Endodermal cell (in vitro differentiated cells): ENCODE measurements around the gene SLIT3. TPM values are rescaled to one million over a fixed set of nuclear protein-coding genes. Genes with fewer than 3 reads are reported as not detected.

Experiments
- DNase-seq: peaks from one replicate; pipeline ENCODE4 v3.0.0-alpha.2; 2017
- H3K27ac ChIP-seq: 2 replicates; pipeline ENCODE4 v1.5.1; 2013; ENCODE audit warnings: mild to moderate bottlenecking, low read depth, low read length, moderate library complexity
- H3K27me3 ChIP-seq: 2 replicates; pipeline ENCODE4 v1.6.1; 2013; ENCODE audit warnings: mild to moderate bottlenecking, low read length, moderate library complexity; ENCODE audit not compliant: insufficient read depth, control insufficient read depth, poor library complexity, severe bottlenecking
- H3K36me3 ChIP-seq: 2 replicates; pipeline ENCODE4 v1.7.0; 2013; ENCODE audit warnings: mild to moderate bottlenecking, low read length, moderate library complexity; ENCODE audit not compliant: control insufficient read depth, insufficient read depth
- H3K4me1 ChIP-seq: one replicate; pipeline ENCODE4 v1.7.0; 2013; ENCODE audit warnings: low read length; ENCODE audit not compliant: control insufficient read depth, insufficient read depth
- H3K4me3 ChIP-seq: 2 replicates; pipeline ENCODE4 v1.5.1; 2013; ENCODE audit warnings: mild to moderate bottlenecking, low read length, moderate library complexity
- H3K9ac ChIP-seq: 2 replicates; pipeline ENCODE4 v1.6.1; 2013; ENCODE audit warnings: mild to moderate bottlenecking, low read length, moderate library complexity; ENCODE audit not compliant: poor library complexity, severe bottlenecking; ENCODE audit errors: extremely low read depth
- H3K9me3 ChIP-seq: 2 replicates; pipeline ENCODE4 v1.6.1; 2013; ENCODE audit warnings: mild to moderate bottlenecking, low read length, moderate library complexity; ENCODE audit not compliant: control insufficient read depth
- H3K27ac Mint-ChIP-seq: 2 replicates; pipeline ENCODE4 v1.8.0; 2020; ENCODE audit warnings: mixed read lengths
- H3K27me3 Mint-ChIP-seq: 2 replicates; pipeline ENCODE4 v1.8.0; 2021; ENCODE audit warnings: mild to moderate bottlenecking, mixed read lengths; ENCODE audit not compliant: insufficient read depth
- H3K36me3 Mint-ChIP-seq: 2 replicates; pipeline ENCODE4 v1.8.0; 2020; ENCODE audit warnings: low read depth, mixed read lengths
- H3K4me1 Mint-ChIP-seq: 2 replicates; pipeline ENCODE4 v1.8.0; 2020; ENCODE audit warnings: mixed read lengths
- H3K4me3 Mint-ChIP-seq: 2 replicates; pipeline ENCODE4 v1.8.0; 2020; ENCODE audit warnings: mild to moderate bottlenecking, moderate library complexity, mixed read lengths
- H3K9me3 Mint-ChIP-seq: 2 replicates; pipeline ENCODE4 v1.8.0; 2020; ENCODE audit warnings: mild to moderate bottlenecking, mixed read lengths
- WGBS, 2 experiments: methylation state at CpG; one replicate each; pipeline versions ENCODE4 v1.1.5 to v1.1.7; 2013; ENCODE audit warnings: missing lambda C conversion rate in 2 of 2, mixed read lengths in 1 of 2; ENCODE audit not compliant: insufficient coverage in 1 of 2, insufficient read length in 1 of 2; 5-methylcytosine and 5-hydroxymethylcytosine counted together
- total RNA-seq, 2 donors: library from RNA; stranded (reverse); fragmentation: NEBNext Ultra II Directional in 1 of 2; extraction: Animal tissue kit (Norgen Biotek cat#: 25700) in 1 of 2; gene quantifications; 2 replicates in 1 of 2; 3 replicates in 1 of 2; pipeline ENCODE4 v1.2.1, GENCODE V29; 2021
- TF ChIP-seq, protein P1 (sequence below): fragments of 200-600 bp; sonication (generic); conservative IDR thresholded peaks from 2 replicates; pipeline ENCODE4 v1.5.0; 2021; ENCODE audit warnings: antibody characterized with exemption, mild to moderate bottlenecking

The SLIT3 gene
- total RNA-seq, 2 donors from 2014 or later = 2.5 to 3.4 TPM

DNA sequence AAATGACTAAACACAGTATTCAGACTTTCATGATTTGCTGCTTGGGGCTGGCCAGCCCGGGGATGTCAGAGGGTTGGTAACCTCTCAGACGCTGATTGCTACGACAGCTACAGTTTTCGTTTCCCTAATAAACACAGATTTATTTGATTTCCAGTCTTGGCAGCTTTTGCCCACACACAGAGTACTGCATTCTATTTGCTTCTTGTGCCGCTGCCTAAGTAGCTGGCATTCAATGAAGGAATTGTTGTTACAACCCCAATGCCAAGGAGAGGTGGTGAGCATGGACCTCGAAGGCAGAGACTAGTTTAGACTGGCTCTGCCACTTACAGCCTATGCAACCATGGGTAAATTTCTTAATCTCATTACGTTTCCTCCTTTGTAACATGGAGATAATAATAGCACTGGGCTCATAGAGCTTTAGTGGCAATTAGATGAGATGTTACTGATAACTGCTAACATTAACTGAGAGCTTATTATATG lies 474.7 kb downstream of the SLIT3 start:
- WGBS, 2 experiments = 94% methylated on average over 6 to 7 of the region's 7 CpGs
- H3K9ac ChIP-seq = no peak overlapping the region
- no peaks in the 10 kb centered on the region for H3K36me3 ChIP-seq
- no peak overlapping the region for H3K4me3 ChIP-seq
- no peaks in the 10 kb centered on the region for H3K4me1 ChIP-seq
- H3K27ac Mint-ChIP-seq = no peak overlapping the region
- H3K9me3 ChIP-seq = no peaks in the 10 kb centered on the region
- TF ChIP-seq, protein P1, sequence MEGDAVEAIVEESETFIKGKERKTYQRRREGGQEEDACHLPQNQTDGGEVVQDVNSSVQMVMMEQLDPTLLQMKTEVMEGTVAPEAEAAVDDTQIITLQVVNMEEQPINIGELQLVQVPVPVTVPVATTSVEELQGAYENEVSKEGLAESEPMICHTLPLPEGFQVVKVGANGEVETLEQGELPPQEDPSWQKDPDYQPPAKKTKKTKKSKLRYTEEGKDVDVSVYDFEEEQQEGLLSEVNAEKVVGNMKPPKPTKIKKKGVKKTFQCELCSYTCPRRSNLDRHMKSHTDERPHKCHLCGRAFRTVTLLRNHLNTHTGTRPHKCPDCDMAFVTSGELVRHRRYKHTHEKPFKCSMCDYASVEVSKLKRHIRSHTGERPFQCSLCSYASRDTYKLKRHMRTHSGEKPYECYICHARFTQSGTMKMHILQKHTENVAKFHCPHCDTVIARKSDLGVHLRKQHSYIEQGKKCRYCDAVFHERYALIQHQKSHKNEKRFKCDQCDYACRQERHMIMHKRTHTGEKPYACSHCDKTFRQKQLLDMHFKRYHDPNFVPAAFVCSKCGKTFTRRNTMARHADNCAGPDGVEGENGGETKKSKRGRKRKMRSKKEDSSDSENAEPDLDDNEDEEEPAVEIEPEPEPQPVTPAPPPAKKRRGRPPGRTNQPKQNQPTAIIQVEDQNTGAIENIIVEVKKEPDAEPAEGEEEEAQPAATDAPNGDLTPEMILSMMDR = no peak
- peaks cover 18% of the 10 kb centered on the region for H3K27me3 Mint-ChIP-seq
- peaks cover 8% of the 10 kb centered on the region for H3K4me1 Mint-ChIP-seq
- no peak overlapping the region for H3K27ac ChIP-seq
- no peak overlapping the region for H3K4me3 Mint-ChIP-seq
- no peaks in the 10 kb centered on the region for H3K9me3 Mint-ChIP-seq
- no peaks in the 10 kb centered on the region for H3K36me3 Mint-ChIP-seq
- H3K27me3 ChIP-seq = peaks cover 4% of the 10 kb centered on the region
- no peak for DNase-seq

DNA sequence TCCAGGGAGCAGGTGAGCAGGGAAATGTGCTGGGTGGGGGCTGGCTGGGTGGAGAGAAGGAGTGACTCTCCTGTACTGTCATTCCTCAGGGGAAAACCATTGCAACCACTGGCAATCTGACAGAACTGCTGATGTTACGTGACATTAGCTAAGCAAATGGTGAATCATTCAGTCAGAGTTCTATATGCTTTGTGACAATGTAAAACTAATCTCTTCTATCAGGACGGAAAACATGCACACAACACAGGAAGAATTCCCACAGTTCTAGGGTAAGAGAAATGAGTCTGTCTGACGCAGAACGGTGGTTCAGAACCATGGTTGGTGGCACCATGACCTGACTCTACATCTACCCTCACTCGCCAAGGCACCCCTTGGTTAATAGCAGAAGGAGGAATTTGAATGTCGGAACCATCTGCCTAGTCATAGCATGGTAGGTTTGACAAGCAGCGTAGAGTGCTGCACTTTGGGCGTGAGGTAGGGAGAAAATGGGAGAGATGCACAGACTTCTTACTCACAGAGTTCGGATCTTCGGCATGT lies 478.1 kb downstream of the SLIT3 start:
- Mint-ChIP-seq H3K36me3 (no peaks in the 10 kb centered on the region), H3K27ac (no peak overlapping the region), H3K9me3 (no peaks in the 10 kb centered on the region), H3K27me3 (peaks cover 5% of the 10 kb centered on the region), H3K4me1 (peaks cover 17% of the 10 kb centered on the region), H3K4me3 (no peak overlapping the region)
- H3K27me3 ChIP-seq = no peaks in the 10 kb centered on the region
- WGBS, 2 experiments = 94 to 97% methylated on average over 8 to 10 of the region's 10 CpGs
- H3K4me3 ChIP-seq = no peak overlapping the region
- DNase-seq = no peak
- no peak overlapping the region for H3K27ac ChIP-seq
- H3K9ac ChIP-seq = no peak overlapping the region
- TF ChIP-seq, protein P1 = no peak
- no peaks in the 10 kb centered on the region for H3K9me3 ChIP-seq
- H3K4me1 ChIP-seq = no peaks in the 10 kb centered on the region
- H3K36me3 ChIP-seq = no peaks in the 10 kb centered on the region

DNA sequence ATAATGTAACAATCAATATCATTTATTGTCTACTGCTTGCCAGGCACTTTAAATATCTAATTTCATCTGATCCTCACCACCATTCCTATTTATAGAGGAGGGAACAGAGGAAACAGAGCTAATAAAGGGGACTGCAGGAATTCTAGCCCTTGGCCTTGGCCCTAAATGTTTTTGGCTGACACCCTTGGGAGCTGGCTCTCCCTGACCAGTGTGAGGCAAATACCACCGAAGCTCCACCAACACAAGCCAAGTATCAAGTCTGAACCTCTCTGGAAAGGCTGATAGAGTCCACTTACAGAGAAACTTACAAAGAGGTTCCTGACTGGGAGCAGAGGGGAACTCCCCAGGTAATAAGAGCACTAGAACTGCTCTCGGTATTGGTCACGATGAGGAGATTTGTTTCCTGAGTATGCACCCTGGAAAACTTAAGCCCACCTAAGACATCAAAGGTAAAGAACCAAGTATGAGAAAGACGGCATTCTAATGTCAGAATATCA lies 478.6 kb downstream of the SLIT3 start:
- no peak overlapping the region for H3K27ac Mint-ChIP-seq
- H3K4me3 Mint-ChIP-seq = no peak overlapping the region
- TF ChIP-seq, protein P1 = no peak
- no peaks in the 10 kb centered on the region for H3K9me3 ChIP-seq
- peaks cover 5% of the 10 kb centered on the region for H3K27me3 ChIP-seq
- peaks cover 7% of the 10 kb centered on the region for H3K27me3 Mint-ChIP-seq
- no peak overlapping the region for H3K4me3 ChIP-seq
- no peaks in the 10 kb centered on the region for H3K4me1 ChIP-seq
- H3K4me1 Mint-ChIP-seq = peaks cover 13% of the 10 kb centered on the region
- no peak for DNase-seq
- no peak overlapping the region for H3K27ac ChIP-seq
- H3K36me3 Mint-ChIP-seq = no peaks in the 10 kb centered on the region
- 88 to 100% methylated on average over 2 to 4 of the region's 4 CpGs for WGBS, 2 experiments
- H3K9me3 Mint-ChIP-seq = no peaks in the 10 kb centered on the region
- no peaks in the 10 kb centered on the region for H3K36me3 ChIP-seq
- no peak overlapping the region for H3K9ac ChIP-seq
